Measurements from ENCODE around the gene ZNF862.
"Not testable (repeated sequence)": the region's sequence is repeated elsewhere in the genome, so short reads cannot be mapped to it uniquely, and the experiment has no call there.

Gene ZNF862

GRCh38 chr7:149823631-149824199, 14.5 kb upstream of the ZNF862 start:
- WGBS (ENCODE audit: insufficient coverage, insufficient read length) = no CpG with 5 or more reads among the region's 8 CpGs
- Histone ChIP-seq H3K9me3 (ENCODE audit: control insufficient read depth, insufficient read depth, low read length) (no peaks in the 10 kb centered on the region), H3K27ac (ENCODE audit: low read length) (no peak overlapping the region), H3K36me3 (ENCODE audit: control insufficient read depth, insufficient read depth, low read length) (no peaks in the 10 kb centered on the region), H3K4me1 (ENCODE audit: control insufficient read depth, insufficient read depth, low read length) (no peaks in the 10 kb centered on the region), H3K4me3 (ENCODE audit: low read length) (no peak overlapping the region), H3K27me3 (ENCODE audit: control insufficient read depth, insufficient read depth, low read length) (no peaks in the 10 kb centered on the region)
- DNase-seq (ENCODE audit: low read depth, low spot score) = no peak

- Histone ChIP-seq H3K27me3 (ENCODE audit: control insufficient read depth, insufficient read depth, low read length) (no peaks in the 10 kb centered on the region), H3K4me1 (ENCODE audit: control insufficient read depth, insufficient read depth, low read length) (no peaks in the 10 kb centered on the region), H3K27ac (ENCODE audit: low read length) (no peak overlapping the region), H3K9me3 (ENCODE audit: control insufficient read depth, insufficient read depth, low read length) (no peaks in the 10 kb centered on the region), H3K36me3 (ENCODE audit: control insufficient read depth, insufficient read depth, low read length) (no peaks in the 10 kb centered on the region), H3K4me3 (ENCODE audit: low read length) (no peak overlapping the region)
- WGBS (ENCODE audit: insufficient coverage, insufficient read length) = no CpG with 5 or more reads among the region's 13 CpGs
- DNase-seq (ENCODE audit: low read depth, low spot score) = no peak
Observed at GRCh38 chr7:149824301-149824741, 13.9 kb upstream of the ZNF862 start.

- H3K27ac ChIP-seq (ENCODE audit: low read length) = no peak overlapping the region
- no peaks in the 10 kb centered on the region for H3K4me1 ChIP-seq (ENCODE audit: control insufficient read depth, insufficient read depth, low read length)
- no peaks in the 10 kb centered on the region for H3K27me3 ChIP-seq (ENCODE audit: control insufficient read depth, insufficient read depth, low read length)
- H3K36me3 ChIP-seq (ENCODE audit: control insufficient read depth, insufficient read depth, low read length) = no peaks in the 10 kb centered on the region
- DNase-seq (ENCODE audit: low read depth, low spot score) = no peak
- H3K9me3 ChIP-seq (ENCODE audit: control insufficient read depth, insufficient read depth, low read length) = no peaks in the 10 kb centered on the region
- H3K4me3 ChIP-seq (ENCODE audit: low read length) = no peak overlapping the region
- WGBS (ENCODE audit: insufficient coverage, insufficient read length) = no CpG with 5 or more reads among the region's 19 CpGs
Observed at GRCh38 chr7:149824748-149825566, 13.2 kb upstream of the ZNF862 start.

GRCh38 chr7:149825567-149826343, 12.4 kb upstream of the ZNF862 start:
- Histone ChIP-seq H3K36me3 (ENCODE audit: control insufficient read depth, insufficient read depth, low read length) (no peaks in the 10 kb centered on the region), H3K9me3 (ENCODE audit: control insufficient read depth, insufficient read depth, low read length) (no peaks in the 10 kb centered on the region), H3K4me3 (ENCODE audit: low read length) (no peak overlapping the region), H3K27ac (ENCODE audit: low read length) (no peak overlapping the region), H3K27me3 (ENCODE audit: control insufficient read depth, insufficient read depth, low read length) (no peaks in the 10 kb centered on the region), H3K4me1 (ENCODE audit: control insufficient read depth, insufficient read depth, low read length) (no peaks in the 10 kb centered on the region)
- DNase-seq (ENCODE audit: low read depth, low spot score) = no peak
- WGBS (ENCODE audit: insufficient coverage, insufficient read length) = no CpG with 5 or more reads among the region's 19 CpGs

GRCh38 chr7:149826344-149827088, 11.7 kb upstream of the ZNF862 start:
- no peaks in the 10 kb centered on the region for H3K9me3 ChIP-seq (ENCODE audit: control insufficient read depth, insufficient read depth, low read length)
- H3K4me3 ChIP-seq (ENCODE audit: low read length) = no peak overlapping the region
- 0 out of 2 replicates have a peak, but pooled peaks cover 3% of the 10 kb centered on the region for H3K4me1 ChIP-seq (ENCODE audit: control insufficient read depth, insufficient read depth, low read length)
- H3K36me3 ChIP-seq (ENCODE audit: control insufficient read depth, insufficient read depth, low read length) = no peaks in the 10 kb centered on the region
- H3K27me3 ChIP-seq (ENCODE audit: control insufficient read depth, insufficient read depth, low read length) = no peaks in the 10 kb centered on the region
- no CpG with 5 or more reads among the region's 12 CpGs for WGBS (ENCODE audit: insufficient coverage, insufficient read length)
- no peak for DNase-seq (ENCODE audit: low read depth, low spot score)
- H3K27ac ChIP-seq (ENCODE audit: low read length) = no peak overlapping the region

- H3K27ac ChIP-seq (ENCODE audit: low read length) = no peak overlapping the region
- H3K36me3 ChIP-seq (ENCODE audit: control insufficient read depth, insufficient read depth, low read length) = no peaks in the 10 kb centered on the region
- H3K27me3 ChIP-seq (ENCODE audit: control insufficient read depth, insufficient read depth, low read length) = no peaks in the 10 kb centered on the region
- H3K9me3 ChIP-seq (ENCODE audit: control insufficient read depth, insufficient read depth, low read length) = no peaks in the 10 kb centered on the region
- H3K4me3 ChIP-seq (ENCODE audit: low read length) = no peak overlapping the region
- no peak for DNase-seq (ENCODE audit: low read depth, low spot score)
- H3K4me1 ChIP-seq (ENCODE audit: control insufficient read depth, insufficient read depth, low read length) = 0 out of 2 replicates have a peak, but pooled peaks cover 3% of the 10 kb centered on the region
- WGBS (ENCODE audit: insufficient coverage, insufficient read length) = no CpG with 5 or more reads among the region's 23 CpGs
Observed at GRCh38 chr7:149827089-149827981, 10.8 kb upstream of the ZNF862 start.

GRCh38 chr7:149828357-149829309, 9.5 kb upstream of the ZNF862 start:
- Histone ChIP-seq H3K4me1 (ENCODE audit: control insufficient read depth, insufficient read depth, low read length) (peaks cover 6% of the 10 kb centered on the region), H3K4me3 (ENCODE audit: low read length) (no peak overlapping the region), H3K9me3 (ENCODE audit: control insufficient read depth, insufficient read depth, low read length) (no peaks in the 10 kb centered on the region), H3K27me3 (ENCODE audit: control insufficient read depth, insufficient read depth, low read length) (no peaks in the 10 kb centered on the region), H3K36me3 (ENCODE audit: control insufficient read depth, insufficient read depth, low read length) (no peaks in the 10 kb centered on the region), H3K27ac (ENCODE audit: low read length) (no peak overlapping the region)
- DNase-seq (ENCODE audit: low read depth, low spot score) = no peak
- WGBS (ENCODE audit: insufficient coverage, insufficient read length) = no CpG with 5 or more reads among the region's 19 CpGs

- not testable (repeated sequence) for H3K27me3 ChIP-seq (ENCODE audit: control insufficient read depth, insufficient read depth, low read length)
Observed at GRCh38 chr7:149830527-149830926, 7.6 kb upstream of the ZNF862 start.

More at GRCh38 chr7:149830527-149830926, 7.6 kb upstream of the ZNF862 start:
- no CpG with 5 or more reads among the region's 1 CpG for WGBS (ENCODE audit: insufficient coverage, insufficient read length)
- H3K4me3 ChIP-seq (ENCODE audit: low read length); H3K27ac ChIP-seq (ENCODE audit: low read length); H3K36me3 ChIP-seq (ENCODE audit: control insufficient read depth, insufficient read depth, low read length); H3K9me3 ChIP-seq (ENCODE audit: control insufficient read depth, insufficient read depth, low read length); DNase-seq (ENCODE audit: low read depth, low spot score); H3K4me1 ChIP-seq (ENCODE audit: control insufficient read depth, insufficient read depth, low read length): not testable (repeated sequence)
